Measurements from ENCODE around the gene HGFAC. TPM values are rescaled to one million over a fixed set of nuclear protein-coding genes. Genes with fewer than 3 reads are reported as not detected.

HGFAC gene
- total and polyA plus RNA-seq, 10 of the 15 experiments (the other 5 are each of a cell fraction or from before 2014, with no cell fraction given), result 0.38 TPM; not detected in 9

DNA sequence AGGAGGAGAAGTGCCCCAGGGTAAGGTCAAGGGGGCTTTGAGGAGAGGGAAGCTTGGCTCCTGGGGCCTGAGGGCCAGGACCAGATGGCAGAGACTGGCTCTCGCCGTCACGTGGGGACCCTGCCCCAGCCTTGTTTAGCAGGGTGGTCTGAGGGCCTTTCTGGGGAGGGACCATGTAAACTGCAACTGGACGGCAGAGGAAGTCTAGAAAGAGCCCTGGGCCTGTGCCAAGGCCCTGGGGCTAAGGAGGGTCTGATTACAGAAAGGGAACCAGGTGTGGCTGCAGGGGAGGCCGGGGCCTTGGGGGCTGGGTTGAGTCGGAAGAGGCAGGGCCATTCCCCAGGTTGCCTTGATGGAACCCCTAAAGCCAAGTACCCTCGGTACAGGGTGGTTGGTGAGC is 1.8 kb upstream of the HGFAC start (continued):
- TF ChIP-seq, protein P1, sequence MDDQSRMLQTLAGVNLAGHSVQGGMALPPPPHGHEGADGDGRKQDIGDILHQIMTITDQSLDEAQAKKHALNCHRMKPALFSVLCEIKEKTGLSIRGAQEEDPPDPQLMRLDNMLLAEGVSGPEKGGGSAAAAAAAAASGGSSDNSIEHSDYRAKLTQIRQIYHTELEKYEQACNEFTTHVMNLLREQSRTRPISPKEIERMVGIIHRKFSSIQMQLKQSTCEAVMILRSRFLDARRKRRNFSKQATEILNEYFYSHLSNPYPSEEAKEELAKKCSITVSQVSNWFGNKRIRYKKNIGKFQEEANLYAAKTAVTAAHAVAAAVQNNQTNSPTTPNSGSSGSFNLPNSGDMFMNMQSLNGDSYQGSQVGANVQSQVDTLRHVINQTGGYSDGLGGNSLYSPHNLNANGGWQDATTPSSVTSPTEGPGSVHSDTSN (IDR thresholded peaks at IDR 0.05; ENCODE audit: insufficient replicate concordance, low read depth, low read length), result no peak
- TF ChIP-seq KAT2A (conservative IDR thresholded peaks at IDR 0.05; ENCODE audit: control insufficient read depth, low read depth, low read length) (no peak), PAX5 (IDR thresholded peaks at IDR 0.05; ENCODE audit: borderline replicate concordance, low read depth, low read length) (no peak), CBFB (IDR thresholded peaks at IDR 0.05; ENCODE audit: low read depth) (no peak), HCFC1 (IDR thresholded peaks at IDR 0.05; ENCODE audit: low read length) (no peak), PAX8 (IDR thresholded peaks at IDR 0.05) (no peak), ZZZ3 (IDR thresholded peaks at IDR 0.05; ENCODE audit: control insufficient read depth, insufficient read length, low read depth) (no peak), RBBP5 (conservative IDR thresholded peaks at IDR 0.05) (no peak), CBX5 (IDR thresholded peaks at IDR 0.05; ENCODE audit: low read depth) (no peak), NR2C2 (IDR thresholded peaks at IDR 0.05; ENCODE audit: borderline replicate concordance, control insufficient read depth, insufficient read length, low read depth) (no peak)
- TF ChIP-seq, protein P2, sequence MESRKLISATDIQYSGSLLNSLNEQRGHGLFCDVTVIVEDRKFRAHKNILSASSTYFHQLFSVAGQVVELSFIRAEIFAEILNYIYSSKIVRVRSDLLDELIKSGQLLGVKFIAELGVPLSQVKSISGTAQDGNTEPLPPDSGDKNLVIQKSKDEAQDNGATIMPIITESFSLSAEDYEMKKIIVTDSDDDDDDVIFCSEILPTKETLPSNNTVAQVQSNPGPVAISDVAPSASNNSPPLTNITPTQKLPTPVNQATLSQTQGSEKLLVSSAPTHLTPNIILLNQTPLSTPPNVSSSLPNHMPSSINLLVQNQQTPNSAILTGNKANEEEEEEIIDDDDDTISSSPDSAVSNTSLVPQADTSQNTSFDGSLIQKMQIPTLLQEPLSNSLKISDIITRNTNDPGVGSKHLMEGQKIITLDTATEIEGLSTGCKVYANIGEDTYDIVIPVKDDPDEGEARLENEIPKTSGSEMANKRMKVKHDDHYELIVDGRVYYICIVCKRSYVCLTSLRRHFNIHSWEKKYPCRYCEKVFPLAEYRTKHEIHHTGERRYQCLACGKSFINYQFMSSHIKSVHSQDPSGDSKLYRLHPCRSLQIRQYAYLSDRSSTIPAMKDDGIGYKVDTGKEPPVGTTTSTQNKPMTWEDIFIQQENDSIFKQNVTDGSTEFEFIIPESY (IDR thresholded peaks at IDR 0.05), result no peak

Data from GM12878 (cell line).